Prostate gland (tissue), 2 donors: ENCODE data around the gene TGFBR1. TPM values are rescaled to one million over a fixed set of nuclear protein-coding genes. Genes with fewer than 3 reads are reported as not detected.

Experiments
- DNase-seq: peaks from one replicate; pipeline ENCODE4 v3.0.0-alpha.2; 2019; ENCODE audit warnings: low spot score
- H3K27ac ChIP-seq, 2 donors: fragments of 200-600 bp; sonication (generic); 2 replicates each; pipeline ENCODE4 v1.5.1; 2017 to 2019
- H3K27me3 ChIP-seq: fragments of 200-600 bp; sonication (generic); replicated peaks from 2 replicates; pipeline ENCODE4 v1.5.1; 2019; ENCODE audit not compliant: insufficient read depth
- H3K36me3 ChIP-seq, 2 donors: fragments of 200-600 bp; sonication (generic); 1 replicate in 1 of 2; 2 replicates in 1 of 2; pipeline versions ENCODE4 v1.5.1 to v1.8.1; 2017 to 2019
- H3K4me1 ChIP-seq: fragments of 200-600 bp; sonication (generic); replicated peaks from 2 replicates; pipeline ENCODE4 v1.5.1; 2019
- H3K4me3 ChIP-seq, 2 donors: fragments of 200-600 bp; sonication (generic); 2 replicates each; pipeline ENCODE4 v1.5.1; 2017 to 2019
- H3K9me3 ChIP-seq: fragments of 200-600 bp; sonication (generic); 2 replicates; pipeline ENCODE4 v1.5.1; 2017
- CTCF ChIP-seq, 4 experiments: fragments of 200-600 bp in 2 of 4; fragments of 450-650 bp in 2 of 4; sonication (generic) in 2 of 4; IDR thresholded peaks; 1 replicate in 3 of 4; 2 replicates in 1 of 4; pipeline ENCODE4 v1.5.1; 2016 to 2019; ENCODE audit warnings: antibody characterized with exemption in 4 of 4, mild to moderate bottlenecking in 2 of 4, moderate library complexity in 2 of 4
- POLR2A ChIP-seq: fragments of 450-650 bp; IDR thresholded peaks from one replicate; pipeline ENCODE4 v1.6.1; 2016; ENCODE audit warnings: antibody characterized with exemption, mild to moderate bottlenecking
- POLR2AphosphoS5 ChIP-seq: sonication (generic); formaldehyde crosslinking; IDR thresholded peaks from one replicate; pipeline ENCODE4 v1.6.1; 2017; ENCODE audit warnings: antibody characterized with exemption
- WGBS: methylation state at CpG from one replicate; pipeline ENCODE4 v1.1.5; 2018; 5-methylcytosine and 5-hydroxymethylcytosine counted together
- intact Hi-C: fragments of 100-400 bp; cut with DNase I; formaldehyde crosslinking; loops from one replicate; pipeline ENCODE4 v1.14.2; 2022
- total RNA-seq, 2 donors: library from RNA; depleted of rRNA; stranded (reverse); fragments of >200 nt; gene quantifications; one replicate each; pipeline ENCODE4 v1.1.0, GENCODE V29; 2016

The TGFBR1 gene
- total RNA-seq, 2 donors from 2014 or later: 22.2 to 25.5 TPM

- intact Hi-C loops: no loop called here
- Histone ChIP-seq H3K4me3 (no peak overlapping the region), H3K36me3 (no peaks in the 10 kb centered on the region), H3K27me3 (no peaks in the 10 kb centered on the region), H3K4me1 (no peaks in the 10 kb centered on the region), H3K27ac (no peak overlapping the region), H3K9me3 (no peaks in the 10 kb centered on the region)
- WGBS: 93% methylated on average over 7 of the region's 7 CpGs
- TF ChIP-seq POLR2A (no peak), CTCF (IDR thresholded peaks at IDR 0.05) (no peak), POLR2AphosphoS5 (no peak)
- DNase-seq: no peak
Observed at GRCh38 chr9:99118782-99119466, 14.0 kb downstream of the TGFBR1 start.

GRCh38 chr9:99119976-99120655, 15.2 kb downstream of the TGFBR1 start:
- Histone ChIP-seq H3K36me3 (no peaks in the 10 kb centered on the region), H3K27me3 (no peaks in the 10 kb centered on the region), H3K27ac (no peak overlapping the region), H3K9me3 (no peaks in the 10 kb centered on the region), H3K4me3 (no peak overlapping the region), H3K4me1 (no peaks in the 10 kb centered on the region)
- DNase-seq: no peak
- intact Hi-C loops: no loop called here
- TF ChIP-seq POLR2AphosphoS5: no peak
- no peak for TF ChIP-seq POLR2A
- TF ChIP-seq CTCF (IDR thresholded peaks at IDR 0.05): no peak

GRCh38 chr9:99121604-99122003, 16.7 kb downstream of the TGFBR1 start:
- Histone ChIP-seq H3K36me3 (no peaks in the 10 kb centered on the region), H3K9me3 (no peaks in the 10 kb centered on the region), H3K27ac (no peak overlapping the region), H3K27me3 (no peaks in the 10 kb centered on the region), H3K4me3 (no peak overlapping the region), H3K4me1 (no peaks in the 10 kb centered on the region)
- intact Hi-C loops: no loop called here
- TF ChIP-seq POLR2A: no peak
- TF ChIP-seq POLR2AphosphoS5: no peak
- TF ChIP-seq CTCF (IDR thresholded peaks at IDR 0.05): no peak
- WGBS: 55% methylated on average over 1 of the region's 1 CpG
- no peak for DNase-seq

- no peaks in the 10 kb centered on the region for H3K36me3 ChIP-seq
- H3K4me1 ChIP-seq: no peaks in the 10 kb centered on the region
- DNase-seq: no peak
- H3K27ac ChIP-seq: no peak overlapping the region
- no peak overlapping the region for H3K4me3 ChIP-seq
- no peaks in the 10 kb centered on the region for H3K27me3 ChIP-seq
- TF ChIP-seq POLR2A (no peak), POLR2AphosphoS5 (no peak), CTCF (IDR thresholded peaks at IDR 0.05) (no peak)
- WGBS: 71% methylated on average over 3 of the region's 3 CpGs
- H3K9me3 ChIP-seq: no peaks in the 10 kb centered on the region
- intact Hi-C loops: no loop called here
Observed at GRCh38 chr9:99124534-99125255, 19.8 kb downstream of the TGFBR1 start.
